Measurements from ENCODE around the gene TENM4. TPM values are rescaled to one million over a fixed set of nuclear protein-coding genes. Genes with fewer than 3 reads are reported as not detected.
A peak's percentile ranks its signal among the peaks of the same experiment; 100 is the strongest.

The TENM4 gene
- total and polyA plus RNA-seq, 2 of the 13 experiments (the other 11 are each of a cell fraction or from before 2014, with no cell fraction given): not detected

DNA sequence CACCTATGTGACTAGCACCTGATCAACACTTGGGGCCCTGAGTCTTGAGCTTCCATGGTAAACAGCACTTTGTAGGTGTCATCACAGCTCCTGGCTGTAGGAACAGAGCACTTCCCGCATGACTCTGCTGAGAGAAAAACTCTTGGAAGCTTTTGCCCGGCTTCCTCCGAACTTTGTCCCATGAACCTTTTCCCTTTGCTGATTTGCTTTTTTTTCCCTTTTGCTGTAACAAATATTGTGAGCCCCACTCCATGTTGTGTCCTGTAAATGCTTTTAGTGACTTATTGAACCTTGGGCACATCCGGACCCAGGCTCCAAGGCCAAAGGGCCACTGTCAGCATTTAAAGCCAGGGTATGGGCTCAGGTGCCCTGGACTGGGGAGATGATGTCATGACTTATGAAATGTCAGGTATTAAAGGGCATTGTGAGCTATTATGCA is 391.1 kb downstream of the TENM4 start (continued):
- TF ChIP-seq POLR2AphosphoS5 (IDR thresholded peaks at IDR 0.05; ENCODE audit: low read depth, low read length) (no peak), GABPA (IDR thresholded peaks at IDR 0.05; ENCODE audit: low read depth, low read length) (no peak), GABPA (CRISPR knock-in tag; IDR thresholded peaks at IDR 0.05; ENCODE audit: low read depth) (peak; percentile 53; the same call in 1 of the 2 replicates), GTF2F1 (IDR thresholded peaks at IDR 0.05; ENCODE audit: low read length) (no peak), HMG20B (CRISPR knock-in tag; conservative IDR thresholded peaks at IDR 0.05) (no peak), NFKB2 (CRISPR knock-in tag; IDR thresholded peaks at IDR 0.05; ENCODE audit: borderline replicate concordance) (no peak), LRRFIP1 (CRISPR knock-in tag; conservative IDR thresholded peaks at IDR 0.05) (no peak), ASH2L (IDR thresholded peaks at IDR 0.05; ENCODE audit: insufficient read length, low read depth, low read length) (no peak), ZNF484 (CRISPR knock-in tag; IDR thresholded peaks at IDR 0.05; ENCODE audit: borderline replicate concordance, low read depth) (no peak), HOMEZ (CRISPR knock-in tag; IDR thresholded peaks at IDR 0.05; ENCODE audit: low read depth) (0 out of 2 replicates have a peak, but pooled peaks have one; percentile 34), AHDC1 (CRISPR knock-in tag; IDR thresholded peaks at IDR 0.05; ENCODE audit: borderline replicate concordance) (no peak; the same call in 1 of the 2 replicates), ZSCAN20 (CRISPR knock-in tag; IDR thresholded peaks at IDR 0.05; ENCODE audit: borderline replicate concordance) (no peak), ELF3 (CRISPR knock-in tag; IDR thresholded peaks at IDR 0.05) (0 out of 2 replicates have a peak, but pooled peaks have one; percentile 34), RFX1 (IDR thresholded peaks at IDR 0.05) (no peak), RFX3 (CRISPR knock-in tag; IDR thresholded peaks at IDR 0.05) (no peak), FIP1L1 (IDR thresholded peaks at IDR 0.05; ENCODE audit: borderline replicate concordance, insufficient read depth, low read depth, low read length) (no peak), RNF2 (conservative IDR thresholded peaks at IDR 0.05; ENCODE audit: low read depth) (no peak), NCOA2 (CRISPR knock-in tag; IDR thresholded peaks at IDR 0.05) (no peak), NR3C1 (CRISPR knock-in tag; IDR thresholded peaks at IDR 0.05) (no peak), ZNF552 (CRISPR knock-in tag; IDR thresholded peaks at IDR 0.05; ENCODE audit: borderline replicate concordance) (no peak), FOXP1 (IDR thresholded peaks at IDR 0.05) (no peak), FOXP1 (CRISPR knock-in tag; IDR thresholded peaks at IDR 0.05) (0 out of 2 replicates have a peak, but pooled peaks have one; percentile 9)

All from HepG2 (cell line).